PC-3 (cell line): ENCODE data around the gene FLAD1. TPM values are rescaled to one million over a fixed set of nuclear protein-coding genes. Genes with fewer than 3 reads are reported as not detected.
"Not testable (repeated sequence)": the region's sequence is repeated elsewhere in the genome, so short reads cannot be mapped to it uniquely, and the experiment has no call there.

ENCODE experiments used
- ATAC-seq: fragments of 200-7000 bp; cut with Tn5 transposase; 2 replicates; pipeline ENCODE4 v1.9.1; 2020; ENCODE audit warnings: mild to moderate bottlenecking, moderate library complexity
- BruUV-seq: library from RNA; stranded (reverse); fragments of 400-500 nt; replicated peaks from 2 replicates; lab custom pipeline; 2021; lab: Mats Ljungman, UMichigan
- CTCF ChIA-PET: fragments of 300-600 bp; sonication (Branson Sonifier 250); formaldehyde crosslinking; loops from one replicate; lab custom pipeline; 2022; ENCODE audit warnings: antibody characterized with exemption; lab: Charles Lee
- POLR2A ChIA-PET: fragments of 300-600 bp; sonication (Branson Sonifier 250); formaldehyde crosslinking; loops from one replicate; lab custom pipeline; 2022; ENCODE audit warnings: antibody characterized with exemption; ENCODE audit not compliant: unreplicated experiment; lab: Charles Lee
- DNase-seq: peaks from one replicate; pipeline ENCODE4 v3.0.0-alpha.2; 2015
- H2AFZ ChIP-seq: fragments of 300-600 bp; sonication (generic); 2 replicates; pipeline ENCODE4 v1.6.0; 2016; ENCODE audit warnings: antibody characterized with exemption, low read length
- H3F3A ChIP-seq: fragments of 300-600 bp; sonication (generic); one replicate; pipeline ENCODE4 v1.6.0; 2017; ENCODE audit warnings: antibody characterized with exemption, low read length, control low read depth, mild to moderate bottlenecking; ENCODE audit not compliant: unreplicated experiment
- H3K27ac ChIP-seq: fragments of 300-600 bp; sonication (generic); 2 replicates; pipeline ENCODE4 v1.5.1; 2016; ENCODE audit warnings: mild to moderate bottlenecking, low read length
- H3K27me3 ChIP-seq: fragments of 300-600 bp; sonication (generic); 2 replicates; pipeline ENCODE4 v1.6.1; 2016; ENCODE audit warnings: low read length, mixed read lengths
- H3K36me3 ChIP-seq: fragments of 300-600 bp; sonication (generic); 2 replicates; pipeline ENCODE4 v1.6.1; 2016; ENCODE audit warnings: low read depth, mixed run types, low read length, mixed read lengths
- H3K4me1 ChIP-seq: fragments of 300-600 bp; sonication (generic); 2 replicates; pipeline ENCODE4 v1.5.1; 2016; ENCODE audit warnings: low read length; ENCODE audit not compliant: insufficient read depth
- H3K4me2 ChIP-seq: fragments of 300-600 bp; sonication (generic); 2 replicates; pipeline ENCODE4 v1.6.0; 2016; ENCODE audit warnings: low read length
- H3K4me3 ChIP-seq: fragments of 300-600 bp; sonication (generic); 2 replicates; pipeline ENCODE4 v1.5.1; 2016; ENCODE audit warnings: mild to moderate bottlenecking, low read length, mixed read lengths
- H3K79me2 ChIP-seq: fragments of 300-600 bp; sonication (generic); 2 replicates; pipeline ENCODE4 v1.6.1; 2017; ENCODE audit warnings: low read length, mixed read lengths
- H3K9ac ChIP-seq: fragments of 300-600 bp; sonication (generic); 2 replicates; pipeline ENCODE4 v1.6.0; 2016; ENCODE audit warnings: mild to moderate bottlenecking, low read length
- H3K9me2 ChIP-seq: fragments of 300-600 bp; sonication (generic); replicated peaks from 2 replicates; pipeline ENCODE4 v1.6.1; 2016; ENCODE audit warnings: mixed run types, low read length, mixed read lengths
- H3K9me3 ChIP-seq: fragments of 300-600 bp; sonication (generic); 2 replicates; pipeline ENCODE4 v1.6.1; 2016; ENCODE audit warnings: low read length, mixed read lengths
- H4K20me1 ChIP-seq: fragments of 300-600 bp; sonication (generic); 2 replicates; pipeline ENCODE4 v1.6.1; 2016; ENCODE audit warnings: low read length, mixed read lengths
- CTCF ChIP-seq: fragments of 300-600 bp; sonication (generic); conservative IDR thresholded peaks from 2 replicates; pipeline ENCODE4 v1.5.1; 2017; ENCODE audit warnings: antibody characterized with exemption, low read depth, mild to moderate bottlenecking, low read length
- EZH2 ChIP-seq: fragments of 300-600 bp; sonication (generic); IDR thresholded peaks from one replicate; pipeline ENCODE4 v1.6.1; 2017; ENCODE audit warnings: antibody characterized with exemption, mild to moderate bottlenecking, low read length; ENCODE audit not compliant: unreplicated experiment
- EZH2phosphoT487 ChIP-seq: fragments of 300-600 bp; sonication (generic); IDR thresholded peaks from 2 replicates; pipeline ENCODE4 v1.6.1; 2018; ENCODE audit warnings: mild to moderate bottlenecking, antibody characterized with exemption, low read length, borderline replicate concordance
- intact Hi-C: fragments of 100-400 bp; cut with micrococcal nuclease; formaldehyde crosslinking; loops from 2 replicates; pipeline ENCODE4 v1.9.0; 2023
- total RNA-seq: library from RNA; depleted of rRNA; stranded (reverse); fragments of >200 nt; gene quantifications from 2 replicates; pipeline ENCODE4 v1.2.3, GENCODE V29; 2014

FLAD1 gene
- total RNA-seq, 1 experiment from 2014 or later: 84.0 TPM

GRCh38 chr1:154978360-154978759 lies 4.8 kb upstream of the FLAD1 start:
- DNase-seq (no peak), ATAC-seq (no peak)
- intact Hi-C loops: no loop called here
- POLR2A ChIA-PET: no interaction called here
- Histone ChIP-seq H3K4me2 (no peak overlapping the region), H4K20me1 (peaks cover 13% of the 10 kb centered on the region; the same call in 1 of the 2 replicates), H3K79me2 (peaks cover 53% of the 10 kb centered on the region), H2AFZ (no peak overlapping the region), H3K36me3 (peaks cover 26% of the 10 kb centered on the region), H3K4me3 (no peak overlapping the region), H3K9me3 (no peaks in the 10 kb centered on the region), H3K9me2 (no peaks in the 10 kb centered on the region), H3K27me3 (no peaks in the 10 kb centered on the region), H3F3A (peaks cover 6% of the 10 kb centered on the region), H3K27ac (no peak overlapping the region), H3K4me1 (peaks cover 27% of the 10 kb centered on the region), H3K9ac (no peak overlapping the region)
- TF ChIP-seq CTCF: no peak
- TF ChIP-seq EZH2phosphoT487: no peak
- no peak for TF ChIP-seq EZH2
- CTCF ChIA-PET: no interaction called here
- no TSS peak for BruUV-seq

GRCh38 chr1:154982341-154982740 lies 803 bp upstream of the FLAD1 start:
- Histone ChIP-seq H3K79me2 (peaks cover 66% of the 10 kb centered on the region), H3K4me3 (peak overlapping the region; percentile 43), H3K4me2 (peak overlapping the region; percentile 81), H3K36me3 (peaks cover 31% of the 10 kb centered on the region), H3K27ac (peak overlapping the region; percentile 47), H3K9me2 (no peaks in the 10 kb centered on the region), H3K27me3 (no peaks in the 10 kb centered on the region), H3K9ac (peak overlapping the region; percentile 56), H4K20me1 (peaks cover 3% of the 10 kb centered on the region; the same call in 1 of the 2 replicates), H2AFZ (peak overlapping the region; percentile 90), H3K4me1 (peaks cover 10% of the 10 kb centered on the region), H3F3A (peaks cover 6% of the 10 kb centered on the region), H3K9me3 (no peaks in the 10 kb centered on the region)
- ChIA-PET POLR2A (interaction anchor here (0.6 kb wide), 1 partner anchor 27 kb away, joined by 6 read pairs; the partner anchor contains the start of gene PBXIP1), CTCF (no interaction called here)
- BruUV-seq: no TSS peak
- intact Hi-C loops: loop anchor here (10.0 kb wide), 1 partner anchor 582 kb away; the partner anchor contains the start of gene ASH1L
- ATAC-seq (no peak), DNase-seq (no peak)
- no peak for TF ChIP-seq EZH2
- TF ChIP-seq CTCF: no peak
- no peak for TF ChIP-seq EZH2phosphoT487

GRCh38 chr1:154983776-154984466 lies 777 bp downstream of the FLAD1 start:
- H3K9me2 ChIP-seq: no peaks in the 10 kb centered on the region
- peak; percentile 33 for DNase-seq
- H3K27me3 ChIP-seq: no peaks in the 10 kb centered on the region
- H4K20me1 ChIP-seq: peaks cover 11% of the 10 kb centered on the region; the same call in 1 of the 2 replicates
- peaks cover 7% of the 10 kb centered on the region for H3K4me1 ChIP-seq
- intact Hi-C loops: loop anchor here (1.0 to 10.0 kb wide), 3 partner anchors 12 to 581 kb away; partner anchors contain the start of gene ASH1L
- peak overlapping the region; percentile 86 for H3K4me3 ChIP-seq
- peaks cover 6% of the 10 kb centered on the region for H3F3A ChIP-seq
- peak overlapping the region; percentile 50 for H3K27ac ChIP-seq
- peaks cover 69% of the 10 kb centered on the region for H3K79me2 ChIP-seq
- POLR2A ChIA-PET: interaction anchor here (0.9 to 1.0 kb wide), 2 partner anchors 10 kb away, joined by 4 read pairs; partner anchors contain the start of gene LENEP
- peak; percentile 21; the same call in 1 of the 2 replicates for ATAC-seq
- H2AFZ ChIP-seq: peak overlapping the region; percentile 61
- no peaks in the 10 kb centered on the region for H3K9me3 ChIP-seq
- peak overlapping the region; percentile 92 for H3K9ac ChIP-seq
- CTCF ChIA-PET: interaction anchor here (0.6 to 1.9 kb wide), 5 partner anchors 9 to 1775 kb away, joined by 3 to 6 read pairs (median 5); partner anchors contain the start of gene LENEP
- no TSS peak for BruUV-seq
- H3K36me3 ChIP-seq: peaks cover 34% of the 10 kb centered on the region
- no peak for TF ChIP-seq EZH2phosphoT487
- no peak for TF ChIP-seq CTCF
- TF ChIP-seq EZH2: no peak
- peak overlapping the region; percentile 99 for H3K4me2 ChIP-seq

GRCh38 chr1:154986736-154987135 lies 3.6 kb downstream of the FLAD1 start:
- H4K20me1 ChIP-seq: peaks cover 16% of the 10 kb centered on the region; the same call in 1 of the 2 replicates
- H3K9me2 ChIP-seq, POLR2A ChIA-PET, DNase-seq, H3K27ac ChIP-seq, H3F3A ChIP-seq, H3K4me2 ChIP-seq, H3K4me1 ChIP-seq, ATAC-seq, CTCF ChIA-PET, H3K9ac ChIP-seq, H2AFZ ChIP-seq, H3K27me3 ChIP-seq, H3K9me3 ChIP-seq, H3K4me3 ChIP-seq, BruUV-seq: not testable (repeated sequence)
- H3K79me2 ChIP-seq: peaks cover 59% of the 10 kb centered on the region
- intact Hi-C loops: loop anchor here (10.0 kb wide), 1 partner anchor 578 kb away; the partner anchor contains the start of gene ASH1L
- H3K36me3 ChIP-seq: peaks cover 38% of the 10 kb centered on the region
